Measurements from ENCODE around the gene GRAMD1A.

GRAMD1A gene

DNA sequence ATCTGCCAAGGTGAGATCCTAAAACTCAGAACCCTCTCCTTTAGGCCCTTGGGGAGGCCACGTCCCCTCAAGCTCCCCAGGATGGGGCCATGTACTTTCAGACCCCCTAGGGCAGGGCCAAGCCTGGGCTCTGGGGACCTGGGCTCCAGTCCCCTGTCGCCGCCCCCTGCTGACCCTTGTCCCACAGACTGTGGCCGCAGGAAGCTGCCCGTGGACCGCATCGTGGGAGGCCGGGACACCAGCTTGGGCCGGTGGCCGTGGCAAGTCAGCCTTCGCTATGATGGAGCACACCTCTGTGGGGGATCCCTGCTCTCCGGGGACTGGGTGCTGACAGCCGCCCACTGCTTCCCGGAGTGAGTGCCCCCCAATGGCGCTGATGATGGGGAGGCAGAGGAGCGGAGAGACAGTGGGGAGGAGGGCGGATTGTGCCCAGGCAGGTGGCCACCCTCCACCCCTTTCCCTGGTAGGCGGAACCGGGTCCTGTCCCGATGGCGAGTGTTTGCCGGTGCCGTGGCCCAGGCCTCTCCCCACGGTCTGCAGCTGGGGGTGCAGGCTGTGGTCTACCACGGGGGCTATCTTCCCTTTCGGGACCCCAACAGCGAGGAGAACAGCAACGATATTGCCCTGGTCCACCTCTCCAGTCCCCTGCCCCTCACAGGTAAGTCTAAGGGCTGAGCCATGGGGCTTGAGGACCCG, 60.2 kb downstream of the GRAMD1A start:
- no peak for TF ChIP-seq JUND (IDR thresholded peaks at IDR 0.05; ENCODE audit: low read depth)
- in situ Hi-C loops (cut with HindIII; ENCODE audit: low pct_unique_long_range_greater_than_20kb, low sequenced_read_pairs), result no loop called here
- DNase-seq (ENCODE audit: low read depth in 1 of 2, low spot score in 1 of 2), result no peak

- no peak for DNase-seq (ENCODE audit: low read depth in 1 of 2, low spot score in 1 of 2)
- in situ Hi-C loops (cut with HindIII; ENCODE audit: low pct_unique_long_range_greater_than_20kb, low sequenced_read_pairs), result no loop called here
- TF ChIP-seq JUND (IDR thresholded peaks at IDR 0.05; ENCODE audit: low read depth), result no peak
These were observed 61.7 kb downstream of the GRAMD1A start for GRCh38 chr19:35061583-35062373.

DNA sequence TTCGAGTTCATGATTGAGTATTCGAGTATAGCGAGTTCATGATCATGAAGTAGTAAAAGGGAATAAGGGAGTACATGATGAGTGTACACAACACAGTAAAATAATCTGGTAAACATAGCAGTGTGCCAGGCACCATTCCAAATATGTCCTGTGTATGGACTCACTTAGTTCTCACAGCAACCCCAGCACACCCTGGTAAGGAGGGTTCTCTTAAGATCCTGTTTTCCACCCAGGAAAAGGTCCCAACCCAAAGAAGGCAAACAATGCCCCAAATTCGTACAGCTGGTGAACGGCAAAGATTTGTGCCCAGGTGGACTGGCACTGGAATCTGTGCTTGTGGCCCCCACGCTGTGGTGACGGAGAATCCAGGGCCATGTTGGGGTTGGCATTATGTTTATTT, 62.8 kb downstream of the GRAMD1A start:
- in situ Hi-C loops (cut with HindIII; ENCODE audit: low pct_unique_long_range_greater_than_20kb, low sequenced_read_pairs), result no loop called here
- TF ChIP-seq JUND (IDR thresholded peaks at IDR 0.05; ENCODE audit: low read depth), result no peak

DNA sequence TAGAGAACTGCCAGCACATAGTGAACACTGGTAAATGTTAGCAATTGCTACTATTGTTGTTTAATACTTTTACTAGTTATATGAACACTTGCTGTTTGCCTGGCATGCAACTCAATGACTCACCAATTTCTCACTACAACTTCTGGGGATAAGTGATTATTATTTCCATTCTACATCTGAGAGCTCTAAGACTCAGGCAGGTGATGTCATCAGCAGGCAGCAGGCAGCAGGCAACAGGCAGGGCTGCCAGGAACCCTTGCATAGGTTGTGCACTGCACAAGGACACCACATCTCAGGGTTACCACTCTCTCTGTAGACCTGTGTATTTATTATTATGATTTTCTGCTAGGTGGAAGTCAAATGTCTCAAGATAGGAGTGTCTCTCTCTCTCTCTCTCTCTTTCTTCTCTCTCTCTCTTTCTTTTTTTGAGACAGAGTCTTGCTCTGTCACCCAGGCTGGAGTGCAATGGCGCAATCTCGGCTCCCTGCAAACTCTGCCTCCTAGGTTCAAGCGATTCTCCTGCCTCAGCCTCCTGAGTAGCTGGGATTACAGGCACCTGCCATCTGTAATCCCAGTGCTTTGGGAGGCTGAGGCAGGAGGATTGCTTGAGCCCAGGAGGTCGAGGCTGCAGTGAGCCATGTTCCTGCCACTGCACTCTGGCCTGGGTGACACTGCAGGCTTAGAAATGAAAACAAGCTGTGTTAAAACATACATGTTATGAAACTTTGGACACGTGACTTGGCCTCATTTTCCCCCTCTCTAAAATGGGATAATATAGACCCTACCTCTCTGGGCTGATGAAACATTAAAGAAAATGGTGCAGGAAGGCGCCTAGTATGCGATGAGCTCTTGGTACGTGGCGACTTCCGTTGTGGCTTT, 64.1 kb downstream of the GRAMD1A start:
- in situ Hi-C loops (cut with HindIII; ENCODE audit: low pct_unique_long_range_greater_than_20kb, low sequenced_read_pairs), result no loop called here
- no peak for DNase-seq (ENCODE audit: low read depth in 1 of 2, low spot score in 1 of 2)
- no peak for TF ChIP-seq JUND (IDR thresholded peaks at IDR 0.05; ENCODE audit: low read depth)

More for the DNA sequence above, 62.8 kb downstream of the GRAMD1A start:
- no peak for DNase-seq (ENCODE audit: low read depth in 1 of 2, low spot score in 1 of 2)

- TF ChIP-seq JUND (IDR thresholded peaks at IDR 0.05; ENCODE audit: low read depth), result no peak
- in situ Hi-C loops (cut with HindIII; ENCODE audit: low pct_unique_long_range_greater_than_20kb, low sequenced_read_pairs), result no loop called here
- DNase-seq (ENCODE audit: low read depth in 1 of 2, low spot score in 1 of 2), result no peak
These were observed 65.5 kb downstream of the GRAMD1A start for GRCh38 chr19:35065574-35065973.

- in situ Hi-C loops (cut with HindIII; ENCODE audit: low pct_unique_long_range_greater_than_20kb, low sequenced_read_pairs), result no loop called here
- DNase-seq (ENCODE audit: low read depth in 1 of 2, low spot score in 1 of 2), result no peak
- no peak for TF ChIP-seq JUND (IDR thresholded peaks at IDR 0.05; ENCODE audit: low read depth)
These were observed 66.0 kb downstream of the GRAMD1A start for GRCh38 chr19:35066121-35066520.

DNA sequence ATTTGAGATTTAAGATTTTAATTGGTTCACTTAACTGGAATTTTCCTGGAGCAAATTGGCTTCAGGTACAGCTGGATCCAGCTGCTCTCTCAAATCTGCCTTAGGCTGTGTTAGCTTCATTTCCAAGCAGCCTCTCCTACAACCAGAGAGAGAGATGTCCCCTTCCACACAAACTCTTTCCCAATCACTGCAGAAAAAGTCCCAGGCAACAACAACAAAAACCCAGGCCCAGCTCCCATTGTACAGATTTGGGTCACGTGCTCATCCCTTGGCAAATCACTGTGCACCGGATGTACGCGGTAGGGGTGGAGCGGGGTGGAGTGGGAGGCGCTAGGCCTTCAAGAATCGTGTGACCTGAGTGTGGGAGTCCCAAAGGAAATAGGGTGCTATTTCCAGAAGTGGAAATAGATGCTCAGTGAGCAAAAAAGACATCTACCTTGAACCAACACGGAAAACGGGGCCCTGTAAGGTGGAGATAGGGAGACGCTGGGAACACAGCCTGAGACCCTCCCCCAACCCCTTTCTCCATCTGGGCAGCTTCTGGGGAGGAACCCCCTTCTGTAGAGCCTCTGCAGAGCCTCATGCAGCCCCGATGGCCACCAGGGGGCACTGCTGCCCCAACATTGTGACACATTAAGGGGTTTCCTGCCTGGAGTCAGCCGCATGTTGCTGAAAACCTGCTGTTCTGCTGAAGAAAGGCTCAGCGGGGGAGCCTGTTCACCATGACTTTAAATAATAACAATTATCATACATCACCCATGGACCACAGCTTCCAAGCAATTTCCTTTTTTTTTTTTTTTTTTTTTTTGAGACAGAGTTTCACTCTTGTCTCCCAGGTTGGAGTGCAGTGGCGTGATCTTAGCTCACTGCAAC, 66.8 kb downstream of the GRAMD1A start:
- DNase-seq (ENCODE audit: low read depth in 1 of 2, low spot score in 1 of 2), result peak; percentile 39 to 83
- TF ChIP-seq JUND (IDR thresholded peaks at IDR 0.05; ENCODE audit: low read depth), result no peak
- in situ Hi-C loops (cut with HindIII; ENCODE audit: low pct_unique_long_range_greater_than_20kb, low sequenced_read_pairs), result no loop called here

- TF ChIP-seq JUND (IDR thresholded peaks at IDR 0.05; ENCODE audit: low read depth), result no peak
- in situ Hi-C loops (cut with HindIII; ENCODE audit: low pct_unique_long_range_greater_than_20kb, low sequenced_read_pairs), result no loop called here
- DNase-seq (ENCODE audit: low read depth in 1 of 2, low spot score in 1 of 2), result no peak
These were observed 69.0 kb downstream of the GRAMD1A start for GRCh38 chr19:35068941-35069634.

DNA sequence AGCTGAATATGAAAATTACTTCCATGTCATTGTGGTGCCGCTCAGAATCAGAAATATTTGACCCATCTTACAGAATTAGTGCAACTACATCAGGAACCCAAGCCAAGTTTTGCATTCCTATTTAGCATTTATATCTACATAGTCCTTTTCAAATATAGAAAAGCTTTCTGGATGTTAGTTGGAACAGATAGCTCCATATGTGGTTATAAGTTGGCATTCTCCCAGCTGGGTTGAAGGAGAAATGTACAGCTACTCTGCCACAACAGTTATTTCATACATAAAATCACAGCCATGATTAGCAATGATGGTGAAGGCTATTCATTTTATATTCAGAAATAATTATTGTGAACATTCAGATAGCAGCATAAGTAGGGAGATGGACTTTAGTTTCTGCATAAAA, 69.6 kb downstream of the GRAMD1A start:
- TF ChIP-seq JUND (IDR thresholded peaks at IDR 0.05; ENCODE audit: low read depth), result no peak
- DNase-seq (ENCODE audit: low read depth in 1 of 2, low spot score in 1 of 2), result no peak
- in situ Hi-C loops (cut with HindIII; ENCODE audit: low pct_unique_long_range_greater_than_20kb, low sequenced_read_pairs), result no loop called here

- no peak for TF ChIP-seq JUND (IDR thresholded peaks at IDR 0.05; ENCODE audit: low read depth)
- in situ Hi-C loops (cut with HindIII; ENCODE audit: low pct_unique_long_range_greater_than_20kb, low sequenced_read_pairs), result no loop called here
- no peak for DNase-seq (ENCODE audit: low read depth in 1 of 2, low spot score in 1 of 2)
These were observed 70.3 kb downstream of the GRAMD1A start for GRCh38 chr19:35070471-35070870.

DNA sequence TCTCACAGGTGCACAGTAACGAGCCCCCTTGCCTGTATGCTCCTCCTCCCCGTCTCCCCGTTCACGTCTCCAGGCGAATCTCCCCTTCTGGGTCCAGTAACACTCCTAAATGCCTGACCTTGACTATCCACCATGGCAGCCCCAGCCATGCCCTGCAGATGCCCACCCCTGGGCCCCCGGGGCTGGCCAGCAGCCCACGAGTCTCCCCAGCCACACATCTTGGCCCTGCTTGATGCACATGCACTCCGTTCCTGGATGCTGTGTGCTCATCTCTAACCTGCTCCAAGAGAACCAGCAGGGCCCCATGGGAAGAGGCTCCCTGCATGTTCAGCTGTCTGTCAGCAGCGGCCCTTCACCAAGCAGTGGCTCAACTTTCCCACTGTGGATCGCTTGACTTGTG, 73.4 kb downstream of the GRAMD1A start:
- in situ Hi-C loops (cut with HindIII; ENCODE audit: low pct_unique_long_range_greater_than_20kb, low sequenced_read_pairs), result no loop called here
- TF ChIP-seq JUND (IDR thresholded peaks at IDR 0.05; ENCODE audit: low read depth), result no peak
- no peak for DNase-seq (ENCODE audit: low read depth in 1 of 2, low spot score in 1 of 2)
